Cardiac fibroblast (primary cell): ENCODE measurements around the gene ACTR8.

Experiments used
- DNase-seq, 2 donors: peaks; one replicate each; pipeline versions ENCODE4 v3.0.0 to v3.0.0-alpha.2; 2010; ENCODE audit warnings: low read depth in 2 of 2
- H3K4me3 ChIP-seq, 2 donors: replicated peaks in 1 of 2; 1 replicate in 1 of 2; 2 replicates in 1 of 2; pipeline ENCODE4 v1.5.1; 2011; ENCODE audit warnings: low read depth in 2 of 2, low read length in 2 of 2, mild to moderate bottlenecking in 2 of 2, moderate library complexity in 1 of 2
- TF ChIP-seq, protein P1 (sequence below): IDR thresholded peaks from one replicate; pipeline ENCODE4 v1.5.1; 2011; ENCODE audit warnings: low read depth, mild to moderate bottlenecking, low read length, inconsistent platforms

Gene ACTR8

DNA sequence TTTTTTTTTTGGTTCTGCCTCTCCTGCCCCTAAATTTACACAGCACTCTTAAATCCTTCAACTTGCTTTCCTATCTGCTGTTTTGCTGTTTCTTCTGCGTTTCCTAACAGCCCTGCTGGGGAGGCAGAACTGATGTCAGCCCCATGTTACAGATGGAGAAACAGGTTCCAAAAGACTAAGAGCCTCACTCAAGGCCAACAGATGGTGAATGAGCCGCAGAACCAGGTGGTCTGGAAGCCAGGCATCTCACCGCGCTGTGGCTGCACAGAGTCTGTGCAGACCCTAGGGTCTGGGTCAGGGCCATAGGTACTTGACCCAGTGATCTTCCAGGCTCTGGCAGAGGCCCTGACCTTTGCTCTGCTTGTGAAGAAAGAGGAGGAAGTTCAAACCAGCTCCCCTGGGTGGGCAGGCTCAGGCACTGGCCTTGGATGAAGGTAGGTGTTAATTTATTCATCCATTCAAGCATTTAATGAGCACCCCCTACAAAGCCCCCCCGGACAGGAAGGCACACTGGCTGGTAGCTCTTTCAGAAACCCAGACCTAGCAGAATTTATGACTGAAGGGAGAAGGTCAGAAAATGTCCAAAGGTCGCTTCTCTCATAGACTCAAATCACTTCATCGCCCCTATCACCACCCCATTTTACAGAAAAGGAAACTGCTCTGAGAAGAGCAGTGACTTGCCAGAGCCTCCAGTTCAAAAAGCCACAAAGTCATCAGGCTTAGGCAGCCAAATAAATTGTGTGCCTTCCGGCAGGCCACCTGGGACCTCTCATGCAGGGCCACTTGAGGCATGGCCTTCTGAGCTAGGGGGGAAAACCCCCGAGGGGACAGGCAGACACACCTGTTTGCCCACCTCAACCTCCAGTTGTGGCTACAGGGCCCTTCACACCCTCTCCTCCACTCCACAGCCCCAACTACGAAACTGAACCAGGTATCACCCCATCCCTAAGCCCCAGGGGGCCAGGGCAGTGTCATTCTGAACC is 38.5 kb downstream of the ACTR8 start:
- TF ChIP-seq, protein P1, sequence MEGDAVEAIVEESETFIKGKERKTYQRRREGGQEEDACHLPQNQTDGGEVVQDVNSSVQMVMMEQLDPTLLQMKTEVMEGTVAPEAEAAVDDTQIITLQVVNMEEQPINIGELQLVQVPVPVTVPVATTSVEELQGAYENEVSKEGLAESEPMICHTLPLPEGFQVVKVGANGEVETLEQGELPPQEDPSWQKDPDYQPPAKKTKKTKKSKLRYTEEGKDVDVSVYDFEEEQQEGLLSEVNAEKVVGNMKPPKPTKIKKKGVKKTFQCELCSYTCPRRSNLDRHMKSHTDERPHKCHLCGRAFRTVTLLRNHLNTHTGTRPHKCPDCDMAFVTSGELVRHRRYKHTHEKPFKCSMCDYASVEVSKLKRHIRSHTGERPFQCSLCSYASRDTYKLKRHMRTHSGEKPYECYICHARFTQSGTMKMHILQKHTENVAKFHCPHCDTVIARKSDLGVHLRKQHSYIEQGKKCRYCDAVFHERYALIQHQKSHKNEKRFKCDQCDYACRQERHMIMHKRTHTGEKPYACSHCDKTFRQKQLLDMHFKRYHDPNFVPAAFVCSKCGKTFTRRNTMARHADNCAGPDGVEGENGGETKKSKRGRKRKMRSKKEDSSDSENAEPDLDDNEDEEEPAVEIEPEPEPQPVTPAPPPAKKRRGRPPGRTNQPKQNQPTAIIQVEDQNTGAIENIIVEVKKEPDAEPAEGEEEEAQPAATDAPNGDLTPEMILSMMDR, result no peak
- no peak for DNase-seq

GRCh38 chr3:53842436-53843194 is 39.3 kb downstream of the ACTR8 start:
- DNase-seq, result peak; percentile 3 to 29
- TF ChIP-seq, protein P1, result no peak
- no peak overlapping the region for H3K4me3 ChIP-seq

More for the DNA sequence above, 38.5 kb downstream of the ACTR8 start:
- H3K4me3 ChIP-seq, result no peak overlapping the region

- no peak overlapping the region for H3K4me3 ChIP-seq
- TF ChIP-seq, protein P1, result no peak
- no peak for DNase-seq
These were observed 40.7 kb downstream of the ACTR8 start for GRCh38 chr3:53841296-53841695.

DNA sequence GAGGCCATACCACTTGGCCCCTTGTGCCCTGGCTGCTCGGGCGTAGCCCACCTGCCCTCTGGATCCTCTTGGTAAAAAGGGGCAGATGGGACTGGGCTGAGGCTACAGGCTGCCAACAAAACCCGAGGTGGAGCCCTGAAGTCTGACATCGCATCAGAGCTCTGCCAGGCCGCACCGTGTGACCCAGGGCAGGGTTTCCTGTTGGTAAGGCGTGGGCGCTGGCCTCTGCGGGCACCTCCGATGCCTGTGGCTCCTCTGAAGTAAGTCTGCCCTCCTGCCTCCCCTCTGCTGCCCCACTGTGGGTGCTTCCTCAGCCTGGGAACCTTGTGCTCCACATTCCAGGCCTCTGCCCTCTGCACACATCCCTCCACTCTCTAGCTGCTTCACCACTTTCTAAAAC is 44.6 kb downstream of the ACTR8 start:
- TF ChIP-seq, protein P1, result no peak
- DNase-seq, result no peak

GRCh38 chr3:53836084-53836872 is 45.7 kb downstream of the ACTR8 start:
- TF ChIP-seq, protein P1, result no peak
- H3K4me3 ChIP-seq, result no peak overlapping the region
- DNase-seq, result no peak

More for the DNA sequence above, 44.6 kb downstream of the ACTR8 start:
- H3K4me3 ChIP-seq, result no peak overlapping the region

GRCh38 chr3:53835257-53835656 is 46.7 kb downstream of the ACTR8 start:
- TF ChIP-seq, protein P1, result no peak
- DNase-seq, result no peak
- no peak overlapping the region for H3K4me3 ChIP-seq
